A549 treated with AZD9567 at 1 μM for 4 hours (cell line): ENCODE results near the gene ROR1. TPM values are rescaled to one million over a fixed set of nuclear protein-coding genes. Genes with fewer than 3 reads are reported as not detected.

Experiments
- total RNA-seq: library from RNA; stranded (reverse); fragments of 200-300 nt; extraction: Qiagen RNA extraction; gene quantifications from 5 replicates; pipeline ENCODE4 v1.2.3, GENCODE V29; 2022; ENCODE audit not compliant: insufficient read depth

ROR1 gene
- 6.9 to 8.6 TPM (median 7.7 TPM) in 5 replicates for total RNA-seq

GRCh38 chr1:63773815-63774616, at the start of gene ROR1:
TSS of gene ROR1 (plus strand) at chr1:63774017.

GRCh38 chr1:64203420-64203819, 429.6 kb downstream of the ROR1 start, which contains the start of gene UBE2U:
TSS of gene UBE2U (plus strand) at chr1:64203623. CDS start at chr1:64204051, 428 bp downstream.

Other genes with a start within 250 kb of the ROR1 start
- 29.3 to 36.8 TPM (median 35.5 TPM) in 5 replicates for gene PGM1, start 180.6 kb upstream of the ROR1 start, total RNA-seq